Endothelial cell of umbilical vein (primary cell): Measurements from ENCODE around the gene HBG2. TPM values are rescaled to one million over a fixed set of nuclear protein-coding genes. Genes with fewer than 3 reads are reported as not detected.

Source experiments
- BruUV-seq: library from RNA; stranded (reverse); fragments of 400-500 nt; replicated peaks from 2 replicates; lab custom pipeline; 2021; lab: Mats Ljungman, UMichigan
- CTCF ChIA-PET: fragments of 300-600, 350-600 bp; sonication (Branson Sonifier 250); formaldehyde crosslinking; loops from one replicate; lab custom pipeline; 2021; ENCODE audit warnings: antibody characterized with exemption, inconsistent platforms; lab: Charles Lee
- POLR2A ChIA-PET: fragments of 300-600, 350-600 bp; sonication (Branson Sonifier 250); formaldehyde crosslinking; loops from one replicate; lab custom pipeline; 2021; ENCODE audit warnings: antibody characterized with exemption, inconsistent platforms; lab: Charles Lee
- DNase-seq: peaks from one replicate; pipeline ENCODE4 v3.0.0-alpha.2; 2011; ENCODE audit warnings: low read depth, low spot score
- FAIRE-seq: peaks from 2 replicates; lab custom pipeline; 2011; peaks lifted over from hg19 to GRCh38; lab: Jason Lieb, UNC
- H2AFZ ChIP-seq: 2 replicates; pipeline ENCODE4 v1.6.0; 2012; ENCODE audit warnings: low read depth, low read length, control low read depth, inconsistent platforms
- H3K27ac ChIP-seq: 2 replicates; pipeline ENCODE4 v1.5.1; 2011; ENCODE audit warnings: low read depth, mild to moderate bottlenecking, control low read depth, low read length, moderate library complexity; ENCODE audit not compliant: insufficient read depth
- H3K27me3 ChIP-seq, 2 experiments: 2 replicates each; pipeline versions ENCODE4 v1.6.0 to v1.6.1; 2011; ENCODE audit warnings: low read length in 2 of 2, mixed read lengths in 1 of 2; ENCODE audit not compliant: control insufficient read depth in 2 of 2, insufficient read depth in 2 of 2
- H3K36me3 ChIP-seq, 2 experiments: 2 replicates in 1 of 2; 3 replicates in 1 of 2; pipeline ENCODE4 v1.5.1; 2011; ENCODE audit warnings: low read length in 2 of 2, mild to moderate bottlenecking in 1 of 2, moderate library complexity in 1 of 2; ENCODE audit not compliant: control insufficient read depth in 2 of 2, insufficient read depth in 2 of 2; ENCODE audit errors: extremely low read depth in 1 of 2
- H3K4me1 ChIP-seq: 3 replicates; pipeline ENCODE4 v1.5.1; 2011; ENCODE audit warnings: mild to moderate bottlenecking, low read length; ENCODE audit not compliant: control insufficient read depth, insufficient read depth; ENCODE audit errors: extremely low read depth
- H3K4me2 ChIP-seq: 2 replicates; pipeline ENCODE4 v1.6.1; 2011; ENCODE audit warnings: low read length, control low read depth, mixed read lengths; ENCODE audit not compliant: insufficient read depth
- H3K4me3 ChIP-seq, 3 experiments: fragments of 200-600 bp in 1 of 3; sonication (generic), shearing (Covaris generic) in 1 of 3; replicated peaks in 1 of 3; 2 replicates each; pipeline ENCODE4 v1.5.1; 2011 to 2016; ENCODE audit warnings: control low read depth in 3 of 3, low read length in 3 of 3, mild to moderate bottlenecking in 2 of 3, inconsistent platforms in 1 of 3, low read depth in 1 of 3, moderate library complexity in 1 of 3; ENCODE audit not compliant: insufficient read depth in 1 of 3
- H3K79me2 ChIP-seq: 2 replicates; pipeline ENCODE4 v1.6.0; 2012; ENCODE audit warnings: low read length, inconsistent platforms; ENCODE audit not compliant: control insufficient read depth, insufficient read depth
- H3K9ac ChIP-seq: replicated peaks from 2 replicates; pipeline ENCODE3; 2011; ENCODE audit warnings: low read length, control low read depth; ENCODE audit not compliant: insufficient read depth; ENCODE audit errors: extremely low read depth
- H3K9me1 ChIP-seq: replicated peaks from 3 replicates; pipeline ENCODE4 v1.6.0; 2011; ENCODE audit warnings: mild to moderate bottlenecking, low read length; ENCODE audit not compliant: control insufficient read depth, insufficient read depth; ENCODE audit errors: extremely low read depth
- H3K9me3 ChIP-seq: replicated peaks from 2 replicates; pipeline ENCODE4 v1.5.1; 2012; ENCODE audit warnings: low read length, inconsistent platforms; ENCODE audit not compliant: control insufficient read depth, insufficient read depth
- H4K20me1 ChIP-seq: replicated peaks from 2 replicates; pipeline ENCODE3; 2011; ENCODE audit warnings: mild to moderate bottlenecking, low read length; ENCODE audit not compliant: control insufficient read depth, insufficient read depth; ENCODE audit errors: extremely low read depth
- EZH2 ChIP-seq: IDR thresholded peaks from 2 replicates; pipeline ENCODE4 v1.6.1; 2012; ENCODE audit warnings: borderline replicate concordance, low read depth, mild to moderate bottlenecking, moderate library complexity, low read length, inconsistent platforms; ENCODE audit not compliant: severe bottlenecking
- FOS ChIP-seq: IDR thresholded peaks from 2 replicates; pipeline ENCODE4 v1.6.1; 2011; ENCODE audit warnings: mild to moderate bottlenecking, low read length, moderate library complexity, borderline replicate concordance; ENCODE audit not compliant: insufficient read depth
- GATA2 ChIP-seq: IDR thresholded peaks from 2 replicates; pipeline ENCODE4 v1.7.0; 2011; ENCODE audit warnings: low read depth, mild to moderate bottlenecking, moderate library complexity, mixed read lengths, low read length; ENCODE audit not compliant: insufficient read length, insufficient read depth
- JUN ChIP-seq: IDR thresholded peaks from 2 replicates; pipeline ENCODE4 v1.6.1; 2011; ENCODE audit warnings: borderline replicate concordance, low read depth; ENCODE audit not compliant: insufficient read length, insufficient read depth
- MYC ChIP-seq: IDR thresholded peaks from one replicate; pipeline ENCODE4 v1.6.1; 2011; ENCODE audit warnings: mild to moderate bottlenecking, low read depth, low read length
- POLR2A ChIP-seq: IDR thresholded peaks from 2 replicates; pipeline ENCODE4 v1.6.1; 2012; ENCODE audit warnings: low read depth, mild to moderate bottlenecking, control low read depth, low read length
- POLR2AphosphoS5 ChIP-seq: IDR thresholded peaks from 2 replicates; pipeline ENCODE4 v1.6.1; 2012; ENCODE audit warnings: low read depth, mild to moderate bottlenecking, control low read depth, low read length, moderate library complexity; ENCODE audit not compliant: insufficient read depth
- dilution Hi-C: fragments of 300-500 bp; cut with MboI; formaldehyde crosslinking; loops from one replicate; pipeline ENCODE4 v1.15.0; 2019; ENCODE audit warnings: low sequenced_read_pairs; ENCODE audit not compliant: extremely low pct_ligation_motif_present
- intact Hi-C: fragments of 100-400 bp; cut with micrococcal nuclease; formaldehyde crosslinking; loops from one replicate; pipeline ENCODE4 v1.10.0; 2022
- polyA plus RNA-seq, 4 experiments: library from polyadenylated mRNA; depleted of rRNA in 3 of 4; stranded (reverse) in 3 of 4; unstranded in 1 of 4; fragments of >200 nt; gene quantifications; 2 replicates each; pipeline versions ENCODE4 v1.2.1 to v1.2.3, GENCODE V29; 2011 to 2012; ENCODE audit warnings: missing spikeins in 1 of 4
- total RNA-seq: library from RNA; stranded (reverse); gene quantifications from 2 replicates; pipeline ENCODE4 v1.2.3, GENCODE V29; 2021
- TF ChIP-seq, protein P1 (sequence below), 2 donors: IDR thresholded peaks; 1 replicate in 1 of 2; 2 replicates in 1 of 2; pipeline ENCODE4 v1.5.1; 2011; ENCODE audit warnings: low read length in 2 of 2, mild to moderate bottlenecking in 2 of 2, moderate library complexity in 2 of 2, control low read depth in 1 of 2, inconsistent platforms in 1 of 2, low read depth in 1 of 2; ENCODE audit not compliant: insufficient read depth in 1 of 2; ENCODE audit errors: extremely low read depth in 1 of 2
- TF ChIP-seq, protein P2 (sequence below): IDR thresholded peaks from 2 replicates; pipeline ENCODE4 v1.6.1; 2011; ENCODE audit not compliant: insufficient read depth, insufficient read length

HBG2 gene
- total and polyA plus RNA-seq, 2 donors (not counting 3 experiments of a cell fraction or from before 2014, with no cell fraction given): 1.2 TPM; not detected in 1

DNA sequence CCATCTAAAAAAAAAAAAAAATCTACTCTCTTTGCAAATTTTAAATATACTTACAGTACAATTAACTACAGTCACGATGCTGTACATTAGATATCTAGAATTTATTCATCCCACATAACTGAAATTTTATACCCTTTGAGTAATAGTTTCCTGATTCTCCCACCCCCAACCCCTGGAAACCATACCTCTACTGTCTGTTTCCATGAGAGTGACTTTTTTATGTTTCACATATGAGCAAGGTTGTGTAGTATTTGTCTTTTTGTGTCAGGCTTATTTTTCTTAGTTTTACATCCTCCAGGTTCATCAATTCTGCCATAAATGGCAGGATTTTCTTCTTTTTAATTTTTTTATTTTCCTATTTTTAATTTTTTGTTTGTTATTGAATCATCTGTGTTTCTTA, 30.9 kb downstream of the HBG2 start:
- ChIA-PET POLR2A (no interaction called here), CTCF (no interaction called here)
- Histone ChIP-seq H3K27ac (no peak overlapping the region), H2AFZ (no peak overlapping the region), H3K9me1 (no peaks in the 10 kb centered on the region), H3K36me3 (no peaks in the 10 kb centered on the region), H3K4me1 (no peaks in the 10 kb centered on the region), H3K9ac (no peak overlapping the region), H3K4me3 (no peak overlapping the region), H3K79me2 (no peaks in the 10 kb centered on the region), H4K20me1 (no peaks in the 10 kb centered on the region), H3K4me2 (no peak overlapping the region), H3K9me3 (no peaks in the 10 kb centered on the region), H3K27me3 (no peaks in the 10 kb centered on the region)
- FAIRE-seq: no peak
- intact Hi-C loops (no loop called here), dilution Hi-C loops (no loop called here)
- DNase-seq: no peak
- no TSS peak for BruUV-seq
- TF ChIP-seq POLR2A (no peak), FOS (no peak), POLR2AphosphoS5 (no peak), GATA2 (no peak)
- TF ChIP-seq, protein P1, sequence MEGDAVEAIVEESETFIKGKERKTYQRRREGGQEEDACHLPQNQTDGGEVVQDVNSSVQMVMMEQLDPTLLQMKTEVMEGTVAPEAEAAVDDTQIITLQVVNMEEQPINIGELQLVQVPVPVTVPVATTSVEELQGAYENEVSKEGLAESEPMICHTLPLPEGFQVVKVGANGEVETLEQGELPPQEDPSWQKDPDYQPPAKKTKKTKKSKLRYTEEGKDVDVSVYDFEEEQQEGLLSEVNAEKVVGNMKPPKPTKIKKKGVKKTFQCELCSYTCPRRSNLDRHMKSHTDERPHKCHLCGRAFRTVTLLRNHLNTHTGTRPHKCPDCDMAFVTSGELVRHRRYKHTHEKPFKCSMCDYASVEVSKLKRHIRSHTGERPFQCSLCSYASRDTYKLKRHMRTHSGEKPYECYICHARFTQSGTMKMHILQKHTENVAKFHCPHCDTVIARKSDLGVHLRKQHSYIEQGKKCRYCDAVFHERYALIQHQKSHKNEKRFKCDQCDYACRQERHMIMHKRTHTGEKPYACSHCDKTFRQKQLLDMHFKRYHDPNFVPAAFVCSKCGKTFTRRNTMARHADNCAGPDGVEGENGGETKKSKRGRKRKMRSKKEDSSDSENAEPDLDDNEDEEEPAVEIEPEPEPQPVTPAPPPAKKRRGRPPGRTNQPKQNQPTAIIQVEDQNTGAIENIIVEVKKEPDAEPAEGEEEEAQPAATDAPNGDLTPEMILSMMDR (IDR thresholded peaks at IDR 0.05; ENCODE audit: extremely low read depth in 1 of 2, insufficient read depth in 1 of 2, low read depth in 1 of 2, low read length in 2 of 2): no peak

- POLR2A ChIA-PET: no interaction called here
- dilution Hi-C loops: no loop called here
- Histone ChIP-seq H3K4me1 (no peaks in the 10 kb centered on the region), H3K27ac (no peak overlapping the region), H3K9me1 (no peaks in the 10 kb centered on the region), H3K36me3 (no peaks in the 10 kb centered on the region), H3K4me2 (no peak overlapping the region), H3K79me2 (no peaks in the 10 kb centered on the region), H3K9me3 (no peaks in the 10 kb centered on the region), H3K27me3 (no peaks in the 10 kb centered on the region), H2AFZ (no peak overlapping the region), H4K20me1 (no peaks in the 10 kb centered on the region), H3K9ac (no peak overlapping the region), H3K4me3 (no peak overlapping the region)
- intact Hi-C loops: no loop called here
- no TSS peak for BruUV-seq
- TF ChIP-seq JUN: no peak
- no peak for TF ChIP-seq GATA2
- TF ChIP-seq MYC: no peak
- TF ChIP-seq, protein P1 (IDR thresholded peaks at IDR 0.05; ENCODE audit: extremely low read depth in 1 of 2, insufficient read depth in 1 of 2, low read depth in 1 of 2, low read length in 2 of 2): no peak
- no peak for TF ChIP-seq POLR2A
- TF ChIP-seq POLR2AphosphoS5: no peak
- no peak for TF ChIP-seq FOS
- TF ChIP-seq, protein P2, sequence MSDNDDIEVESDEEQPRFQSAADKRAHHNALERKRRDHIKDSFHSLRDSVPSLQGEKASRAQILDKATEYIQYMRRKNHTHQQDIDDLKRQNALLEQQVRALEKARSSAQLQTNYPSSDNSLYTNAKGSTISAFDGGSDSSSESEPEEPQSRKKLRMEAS: no peak
- TF ChIP-seq EZH2: no peak
- FAIRE-seq (no peak), DNase-seq (no peak)
- CTCF ChIA-PET: no interaction called here
Observed at GRCh38 chr11:5223146-5223545, 31.4 kb downstream of the HBG2 start.
